ENCODE data around the gene SNX8.

DNA sequence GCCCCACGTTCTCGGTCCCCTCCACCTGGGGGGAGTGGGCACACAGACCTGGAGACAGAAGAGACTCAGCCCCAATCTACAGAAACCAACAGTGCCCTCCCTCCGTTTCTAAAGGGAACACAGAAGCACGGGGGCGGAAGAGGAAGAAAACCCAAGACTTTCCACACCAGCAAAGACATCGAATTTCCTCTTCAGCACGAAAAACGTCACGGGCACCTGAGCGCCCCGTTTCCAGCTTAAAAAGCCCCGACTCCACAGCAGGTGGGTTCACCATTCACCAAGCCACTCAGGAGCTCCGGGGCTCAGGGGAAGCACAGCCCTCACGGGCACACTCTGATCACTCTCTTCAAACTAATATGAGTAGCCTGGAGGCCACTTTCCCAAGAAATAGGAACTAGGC is 52.6 kb downstream of the SNX8 start:
- TF ChIP-seq POLR2A (IDR thresholded peaks at IDR 0.05; ENCODE audit: low read length): no peak
- TF ChIP-seq GATA1 (IDR thresholded peaks at IDR 0.05; ENCODE audit: low read depth, low read length): no peak

Data from erythroblast (primary cell).